HepG2 (cell line): Measurements from ENCODE around the gene GPR31. TPM values are rescaled to one million over a fixed set of nuclear protein-coding genes. Genes with fewer than 3 reads are reported as not detected.

ENCODE experiments used
- ARNT2 ChIP-seq: sonication (generic); formaldehyde crosslinking; IDR thresholded peaks from 2 replicates; pipeline ENCODE4 v1.8.0; 2022; ENCODE audit warnings: mild to moderate bottlenecking, low read depth, missing genetic modification reagents, moderate library complexity
- ETV5 ChIP-seq: IDR thresholded peaks from 2 replicates; pipeline ENCODE4 v1.6.1; 2018; ENCODE audit warnings: missing biosample characterization, missing genetic modification reagents, inconsistent platforms, borderline replicate concordance
- HNRNPL ChIP-seq: fragments of 200-400 bp; formaldehyde crosslinking; IDR thresholded peaks from 2 replicates; pipeline ENCODE4 v1.6.1; 2017; ENCODE audit warnings: mild to moderate bottlenecking, low read depth, low read length
- ISX ChIP-seq: sonication (generic); formaldehyde crosslinking; conservative IDR thresholded peaks from 2 replicates; pipeline ENCODE4 v1.5.0; 2020; ENCODE audit warnings: missing genetic modification reagents
- KMT2A ChIP-seq: sonication (generic); formaldehyde crosslinking; IDR thresholded peaks from 2 replicates; pipeline ENCODE4 v1.4.0; 2020; ENCODE audit warnings: missing genetic modification reagents
- MEF2D ChIP-seq: sonication (generic); formaldehyde crosslinking; IDR thresholded peaks from 2 replicates; pipeline ENCODE4 v1.5.1; 2020; ENCODE audit warnings: mild to moderate bottlenecking, missing genetic modification reagents
- ONECUT2 ChIP-seq: sonication (generic); formaldehyde crosslinking; IDR thresholded peaks from 2 replicates; pipeline ENCODE4 v1.4.0; 2020; ENCODE audit warnings: missing genetic modification reagents
- SOX5 ChIP-seq: IDR thresholded peaks from 2 replicates; pipeline ENCODE4 v1.6.1; 2016; ENCODE audit warnings: borderline replicate concordance
- TARDBP ChIP-seq: sonication (generic); formaldehyde crosslinking; IDR thresholded peaks from 2 replicates; pipeline ENCODE4 v1.8.0; 2022; ENCODE audit warnings: mild to moderate bottlenecking, missing genetic modification reagents
- TFE3 ChIP-seq: IDR thresholded peaks from 2 replicates; pipeline ENCODE4 v1.6.1; 2016
- XBP1 ChIP-seq: sonication (generic); formaldehyde crosslinking; IDR thresholded peaks from 2 replicates; pipeline ENCODE4 v1.5.0; 2020; ENCODE audit warnings: missing genetic modification reagents
- ZC3H13 ChIP-seq: sonication (generic); formaldehyde crosslinking; IDR thresholded peaks from 2 replicates; pipeline ENCODE4 v1.8.1; 2023; ENCODE audit warnings: mild to moderate bottlenecking, missing genetic modification reagents, moderate library complexity
- ZFP62 ChIP-seq: sonication (generic); formaldehyde crosslinking; IDR thresholded peaks from 2 replicates; pipeline ENCODE4 v1.4.0; 2020; ENCODE audit warnings: missing genetic modification reagents
- ZNF276 ChIP-seq: sonication (generic); formaldehyde crosslinking; IDR thresholded peaks from 2 replicates; pipeline ENCODE4 v1.4.0; 2020; ENCODE audit warnings: mild to moderate bottlenecking, low read depth, missing genetic modification reagents
- ZNF768 ChIP-seq: sonication (generic); formaldehyde crosslinking; IDR thresholded peaks from 2 replicates; pipeline ENCODE4 v1.4.0; 2020; ENCODE audit warnings: missing genetic modification reagents
- ZNF891 ChIP-seq: sonication (generic); formaldehyde crosslinking; IDR thresholded peaks from 2 replicates; pipeline ENCODE4 v1.5.0; 2020; ENCODE audit warnings: mild to moderate bottlenecking, missing genetic modification reagents
- polyA plus RNA-seq, 8 experiments: library from polyadenylated mRNA; depleted of rRNA in 3 of 8; stranded (reverse) in 7 of 8; unstranded in 1 of 8; fragments of >200 nt; fragmentation: Illumina TruSeq in 4 of 8; extraction: Trizol in 4 of 8; gene quantifications; 2 replicates each; pipeline versions ENCODE4 v1.2.1 to v1.2.3, GENCODE V29; 2011 to 2016; ENCODE audit warnings: low read depth in 4 of 8, missing spikeins in 1 of 8, mixed read lengths in 1 of 8; ENCODE audit not compliant: insufficient read depth in 1 of 8
- total RNA-seq, 5 experiments: library from RNA; depleted of rRNA; stranded (reverse); fragments of >200 nt; fragmentation: Illumina TruSeq; extraction: Trizol; gene quantifications; 2 replicates each; pipeline ENCODE4 v1.2.3, GENCODE V29; 2016; ENCODE audit warnings: low read depth in 1 of 5
- TF ChIP-seq, protein P1 (sequence below): sonication (generic); formaldehyde crosslinking; IDR thresholded peaks from 2 replicates; pipeline ENCODE4 v1.5.0; 2020; ENCODE audit warnings: missing genetic modification reagents
- TF ChIP-seq, protein P2 (sequence below): fragments of 450-650 bp; IDR thresholded peaks from 2 replicates; pipeline ENCODE4 v1.6.1; 2017
- TF ChIP-seq, protein P3 (sequence below): sonication (generic); formaldehyde crosslinking; IDR thresholded peaks from 2 replicates; pipeline ENCODE4 v1.4.0; 2020; ENCODE audit warnings: missing genetic modification reagents
- TF ChIP-seq, protein P4 (sequence below): sonication (generic); formaldehyde crosslinking; IDR thresholded peaks from 2 replicates; pipeline ENCODE4 v1.4.0; 2020; ENCODE audit warnings: missing genetic modification reagents

GPR31 gene
- total and polyA plus RNA-seq, 2 of the 13 experiments (the other 11 are each of a cell fraction or from before 2014, with no cell fraction given), result not detected

GRCh38 chr6:167122827-167123657 lies 34.7 kb downstream of the GPR31 start, which contains the start of gene CCR6 (continued):
- TF ChIP-seq, protein P1, sequence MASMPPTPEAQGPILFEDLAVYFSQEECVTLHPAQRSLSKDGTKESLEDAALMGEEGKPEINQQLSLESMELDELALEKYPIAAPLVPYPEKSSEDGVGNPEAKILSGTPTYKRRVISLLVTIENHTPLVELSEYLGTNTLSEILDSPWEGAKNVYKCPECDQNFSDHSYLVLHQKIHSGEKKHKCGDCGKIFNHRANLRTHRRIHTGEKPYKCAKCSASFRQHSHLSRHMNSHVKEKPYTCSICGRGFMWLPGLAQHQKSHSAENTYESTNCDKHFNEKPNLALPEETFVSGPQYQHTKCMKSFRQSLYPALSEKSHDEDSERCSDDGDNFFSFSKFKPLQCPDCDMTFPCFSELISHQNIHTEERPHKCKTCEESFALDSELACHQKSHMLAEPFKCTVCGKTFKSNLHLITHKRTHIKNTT (CRISPR knock-in tag), result no peak
- peak; percentile 70; the same call in 1 of the 2 replicates for TF ChIP-seq MEF2D
- no peak for TF ChIP-seq ZNF276 (CRISPR knock-in tag)
- no peak for TF ChIP-seq ZFP62
- TF ChIP-seq ETV5, result peak; percentile 88; the same call in 1 of the 2 replicates
- peak; percentile 66 for TF ChIP-seq ARNT2 (CRISPR knock-in tag)
- TF ChIP-seq ZC3H13, result no peak
- no peak for TF ChIP-seq XBP1 (CRISPR knock-in tag)
- 0 out of 2 replicates have a peak, but pooled peaks have one; percentile 67 for TF ChIP-seq ONECUT2
- TF ChIP-seq TARDBP (CRISPR knock-in tag), result peak; percentile 81
- no peak for TF ChIP-seq ZNF891 (CRISPR knock-in tag)
- TF ChIP-seq, protein P2, sequence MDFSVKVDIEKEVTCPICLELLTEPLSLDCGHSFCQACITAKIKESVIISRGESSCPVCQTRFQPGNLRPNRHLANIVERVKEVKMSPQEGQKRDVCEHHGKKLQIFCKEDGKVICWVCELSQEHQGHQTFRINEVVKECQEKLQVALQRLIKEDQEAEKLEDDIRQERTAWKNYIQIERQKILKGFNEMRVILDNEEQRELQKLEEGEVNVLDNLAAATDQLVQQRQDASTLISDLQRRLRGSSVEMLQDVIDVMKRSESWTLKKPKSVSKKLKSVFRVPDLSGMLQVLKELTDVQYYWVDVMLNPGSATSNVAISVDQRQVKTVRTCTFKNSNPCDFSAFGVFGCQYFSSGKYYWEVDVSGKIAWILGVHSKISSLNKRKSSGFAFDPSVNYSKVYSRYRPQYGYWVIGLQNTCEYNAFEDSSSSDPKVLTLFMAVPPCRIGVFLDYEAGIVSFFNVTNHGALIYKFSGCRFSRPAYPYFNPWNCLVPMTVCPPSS, result no peak
- TF ChIP-seq, protein P3, sequence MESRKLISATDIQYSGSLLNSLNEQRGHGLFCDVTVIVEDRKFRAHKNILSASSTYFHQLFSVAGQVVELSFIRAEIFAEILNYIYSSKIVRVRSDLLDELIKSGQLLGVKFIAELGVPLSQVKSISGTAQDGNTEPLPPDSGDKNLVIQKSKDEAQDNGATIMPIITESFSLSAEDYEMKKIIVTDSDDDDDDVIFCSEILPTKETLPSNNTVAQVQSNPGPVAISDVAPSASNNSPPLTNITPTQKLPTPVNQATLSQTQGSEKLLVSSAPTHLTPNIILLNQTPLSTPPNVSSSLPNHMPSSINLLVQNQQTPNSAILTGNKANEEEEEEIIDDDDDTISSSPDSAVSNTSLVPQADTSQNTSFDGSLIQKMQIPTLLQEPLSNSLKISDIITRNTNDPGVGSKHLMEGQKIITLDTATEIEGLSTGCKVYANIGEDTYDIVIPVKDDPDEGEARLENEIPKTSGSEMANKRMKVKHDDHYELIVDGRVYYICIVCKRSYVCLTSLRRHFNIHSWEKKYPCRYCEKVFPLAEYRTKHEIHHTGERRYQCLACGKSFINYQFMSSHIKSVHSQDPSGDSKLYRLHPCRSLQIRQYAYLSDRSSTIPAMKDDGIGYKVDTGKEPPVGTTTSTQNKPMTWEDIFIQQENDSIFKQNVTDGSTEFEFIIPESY, result no peak
- no peak for TF ChIP-seq ZNF768
- no peak for TF ChIP-seq ISX (CRISPR knock-in tag)
- no peak for TF ChIP-seq HNRNPL
- TF ChIP-seq TFE3 (CRISPR knock-in tag), result peak; percentile 69; the same call in 1 of the 2 replicates
- TF ChIP-seq, protein P4, sequence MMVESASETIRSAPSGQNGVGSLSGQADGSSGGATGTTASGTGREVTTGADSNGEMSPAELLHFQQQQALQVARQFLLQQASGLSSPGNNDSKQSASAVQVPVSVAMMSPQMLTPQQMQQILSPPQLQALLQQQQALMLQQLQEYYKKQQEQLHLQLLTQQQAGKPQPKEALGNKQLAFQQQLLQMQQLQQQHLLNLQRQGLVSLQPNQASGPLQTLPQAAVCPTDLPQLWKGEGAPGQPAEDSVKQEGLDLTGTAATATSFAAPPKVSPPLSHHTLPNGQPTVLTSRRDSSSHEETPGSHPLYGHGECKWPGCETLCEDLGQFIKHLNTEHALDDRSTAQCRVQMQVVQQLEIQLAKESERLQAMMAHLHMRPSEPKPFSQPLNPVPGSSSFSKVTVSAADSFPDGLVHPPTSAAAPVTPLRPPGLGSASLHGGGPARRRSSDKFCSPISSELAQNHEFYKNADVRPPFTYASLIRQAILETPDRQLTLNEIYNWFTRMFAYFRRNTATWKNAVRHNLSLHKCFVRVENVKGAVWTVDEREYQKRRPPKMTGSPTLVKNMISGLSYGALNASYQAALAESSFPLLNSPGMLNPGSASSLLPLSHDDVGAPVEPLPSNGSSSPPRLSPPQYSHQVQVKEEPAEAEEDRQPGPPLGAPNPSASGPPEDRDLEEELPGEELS (CRISPR knock-in tag), result peak; percentile 92
- peak; percentile 59; the same call in 1 of the 2 replicates for TF ChIP-seq KMT2A (CRISPR knock-in tag)
- TF ChIP-seq SOX5 (CRISPR knock-in tag), result peak; percentile 81
